ENCODE data around the gene MAST2.
"Not testable (repeated sequence)": the region's sequence is repeated elsewhere in the genome, so short reads cannot be mapped to it uniquely, and the experiment has no call there.

The MAST2 gene

DNA sequence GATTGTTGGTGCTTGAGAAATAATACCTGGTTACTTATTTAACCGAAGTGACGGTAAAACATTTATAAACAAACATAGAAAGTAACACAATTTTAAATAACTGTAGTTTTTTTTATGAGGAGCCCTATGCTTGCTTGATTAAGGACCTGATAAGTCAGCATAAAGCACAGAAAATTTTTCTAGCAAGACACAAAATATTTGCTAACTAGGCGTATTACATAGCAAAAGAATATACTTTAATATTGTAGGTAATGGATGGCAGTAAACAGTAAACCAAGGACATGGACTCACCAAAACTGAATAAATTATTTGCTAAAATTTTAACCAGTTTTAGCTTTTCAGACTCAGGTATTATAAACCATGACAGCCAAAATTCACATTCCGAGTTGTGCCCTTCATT, 90.9 kb downstream of the MAST2 start:
- DNase-seq (ENCODE audit: low read depth): no peak

DNA sequence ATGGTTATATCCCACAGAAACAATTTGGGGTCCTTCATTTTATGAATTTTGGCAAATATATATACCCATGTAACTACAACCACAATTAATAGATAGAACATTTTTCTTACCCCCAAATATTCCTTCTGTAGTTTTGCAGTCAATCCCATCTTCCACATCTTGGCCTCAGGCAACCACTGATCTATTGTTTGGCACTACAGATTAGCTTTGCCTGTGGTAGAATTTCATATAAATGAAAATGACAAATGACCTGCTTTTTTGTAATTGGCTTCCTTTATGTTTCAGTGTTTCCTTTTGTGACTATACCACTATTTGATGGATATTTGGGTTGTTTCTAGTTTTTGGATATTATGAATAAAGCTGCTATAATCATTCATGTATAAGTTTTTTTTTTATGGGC, 91.5 kb downstream of the MAST2 start:
- no peak for DNase-seq (ENCODE audit: low read depth)

DNA sequence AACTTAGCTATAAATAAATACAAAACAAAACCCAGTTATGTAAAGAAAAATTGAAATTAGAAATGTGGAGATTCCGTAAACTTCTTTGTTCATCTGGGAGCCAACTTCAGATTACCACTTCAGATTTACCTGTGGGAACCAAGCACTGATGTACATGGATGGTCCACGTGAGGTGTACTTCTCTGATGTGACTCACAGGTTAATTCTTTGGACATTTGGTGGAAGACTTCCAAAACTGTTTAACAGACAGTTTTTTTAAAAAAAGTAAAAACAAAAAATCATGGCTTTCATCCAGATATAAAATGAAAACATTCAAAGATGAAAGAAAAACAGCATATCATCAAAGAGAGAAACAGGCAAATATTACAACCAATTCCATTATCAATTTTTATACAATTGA, 92.0 kb downstream of the MAST2 start:
- no peak for DNase-seq (ENCODE audit: low read depth)

DNA sequence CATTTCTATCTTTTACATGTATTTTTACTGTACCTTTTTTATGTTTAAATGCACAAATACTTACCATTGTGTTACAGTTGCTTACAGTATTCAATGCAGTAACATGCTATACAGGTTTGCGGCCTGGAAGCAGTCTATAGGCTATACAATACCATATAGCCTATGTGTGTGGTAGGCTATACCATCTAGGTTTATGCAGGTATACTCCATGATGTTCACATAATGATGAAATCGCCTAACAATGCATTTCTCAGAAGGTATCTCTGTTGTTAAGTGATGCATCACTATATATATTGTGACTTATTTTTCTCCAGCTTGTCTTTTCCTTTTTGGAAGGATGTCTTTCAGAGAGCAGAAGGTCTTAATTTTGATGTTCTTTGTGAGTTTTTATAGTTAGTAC, 103.5 kb downstream of the MAST2 start:
- no peak for DNase-seq (ENCODE audit: low read depth)

DNA sequence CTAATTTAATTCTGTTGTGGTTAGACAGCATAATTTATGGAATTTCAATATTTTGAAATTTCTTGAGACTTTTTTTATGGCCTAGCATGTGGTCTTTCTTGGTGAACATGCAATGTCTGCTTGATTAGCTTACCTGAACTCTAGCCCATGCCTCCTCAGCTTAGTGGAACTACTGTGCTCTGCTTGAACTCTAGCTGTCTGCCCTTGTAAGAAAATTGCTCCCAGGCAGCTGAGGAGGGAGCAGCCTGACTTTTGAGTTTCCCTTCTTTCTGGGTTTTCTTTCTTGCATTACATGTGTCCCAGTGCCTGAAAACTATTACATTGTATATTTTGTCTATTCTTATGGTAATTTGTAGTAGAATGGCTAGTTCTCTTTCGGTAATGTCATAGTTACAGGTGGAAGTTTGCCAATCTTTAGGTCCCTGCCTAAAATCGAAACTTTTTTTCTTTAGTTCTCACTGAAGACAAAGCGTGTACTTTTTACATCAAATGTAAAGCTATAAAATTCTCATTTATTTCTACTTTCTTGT, 105.3 kb downstream of the MAST2 start:
- DNase-seq (ENCODE audit: low read depth): no peak

- no peak for DNase-seq (ENCODE audit: low read depth)
These were observed 108.2 kb downstream of the MAST2 start for GRCh38 chr1:45911634-45912033.

- DNase-seq (ENCODE audit: low read depth): no peak
These were observed 109.8 kb downstream of the MAST2 start for GRCh38 chr1:45913183-45913683.

- DNase-seq (ENCODE audit: low read depth): no peak
These were observed 110.5 kb downstream of the MAST2 start for GRCh38 chr1:45913731-45914501.

GRCh38 chr1:45914836-45915235, 111.4 kb downstream of the MAST2 start:
- DNase-seq (ENCODE audit: low read depth): no peak

- no peak for DNase-seq (ENCODE audit: low read depth)
These were observed 119.0 kb downstream of the MAST2 start for GRCh38 chr1:45922374-45922773.

- no peak for DNase-seq (ENCODE audit: low read depth)
These were observed 119.4 kb downstream of the MAST2 start for GRCh38 chr1:45922813-45923212.

DNA sequence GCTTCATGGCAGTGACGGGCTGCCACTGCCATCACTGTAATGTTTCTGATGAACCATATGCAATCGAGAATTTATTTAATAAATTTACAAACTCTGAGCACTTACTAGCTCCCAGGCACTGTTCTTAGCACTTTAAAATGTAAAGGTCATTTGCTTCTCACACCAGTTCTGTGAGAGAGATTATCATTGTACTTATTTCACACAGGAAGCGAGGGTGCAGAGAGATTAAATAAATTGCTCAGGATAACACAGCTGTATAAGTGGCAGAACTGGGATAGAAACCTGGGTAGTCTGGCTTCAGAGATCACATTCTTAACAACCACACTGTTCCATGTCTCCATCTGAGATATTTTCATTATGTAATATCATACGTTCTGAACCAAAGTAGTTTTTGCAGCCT, 119.9 kb downstream of the MAST2 start:
- no peak for DNase-seq (ENCODE audit: low read depth)

- no peak for DNase-seq (ENCODE audit: low read depth)
These were observed 121.3 kb downstream of the MAST2 start for GRCh38 chr1:45924736-45925135.

- DNase-seq (ENCODE audit: low read depth): no peak
These were observed 122.4 kb downstream of the MAST2 start for GRCh38 chr1:45925728-45926287.

GRCh38 chr1:45926330-45926729, 122.9 kb downstream of the MAST2 start:
- DNase-seq (ENCODE audit: low read depth): no peak

GRCh38 chr1:45927231-45927915, 124.0 kb downstream of the MAST2 start:
- not testable (repeated sequence) for DNase-seq (ENCODE audit: low read depth)

DNA sequence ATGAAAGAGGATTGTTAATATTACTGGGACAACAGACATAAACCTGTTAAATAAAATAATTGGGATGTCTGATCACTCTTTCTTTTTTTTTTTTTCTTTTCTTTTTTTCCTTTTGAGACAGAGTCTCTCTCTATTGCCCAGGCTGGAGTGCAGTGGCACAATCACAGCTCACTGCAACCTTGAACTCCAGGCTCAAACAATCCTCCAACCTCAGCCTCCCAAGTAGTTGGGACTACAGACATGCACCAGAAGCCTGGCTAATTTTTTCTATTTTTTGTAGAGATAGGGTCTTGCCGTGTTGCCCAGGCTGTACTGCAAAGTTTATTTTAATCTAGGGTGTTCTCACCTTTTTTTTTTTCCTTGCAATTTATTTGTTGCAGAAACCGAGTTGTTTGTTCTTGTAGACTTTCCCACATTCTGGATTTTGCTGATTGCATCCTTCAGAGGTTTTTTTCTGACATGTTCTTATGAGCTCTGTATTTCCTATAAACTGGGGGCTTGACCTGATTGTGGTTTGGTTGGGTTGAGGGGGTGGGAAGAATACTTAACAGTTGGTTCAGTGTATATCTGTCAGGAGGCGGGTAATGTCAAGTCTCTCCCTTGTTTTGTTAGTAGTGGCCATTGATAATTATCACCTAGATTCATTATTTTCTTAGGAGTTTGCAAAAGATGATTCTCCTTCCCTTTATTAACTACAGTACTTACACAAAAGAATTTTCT, 125.2 kb downstream of the MAST2 start:
- DNase-seq (ENCODE audit: low read depth): no peak

DNA sequence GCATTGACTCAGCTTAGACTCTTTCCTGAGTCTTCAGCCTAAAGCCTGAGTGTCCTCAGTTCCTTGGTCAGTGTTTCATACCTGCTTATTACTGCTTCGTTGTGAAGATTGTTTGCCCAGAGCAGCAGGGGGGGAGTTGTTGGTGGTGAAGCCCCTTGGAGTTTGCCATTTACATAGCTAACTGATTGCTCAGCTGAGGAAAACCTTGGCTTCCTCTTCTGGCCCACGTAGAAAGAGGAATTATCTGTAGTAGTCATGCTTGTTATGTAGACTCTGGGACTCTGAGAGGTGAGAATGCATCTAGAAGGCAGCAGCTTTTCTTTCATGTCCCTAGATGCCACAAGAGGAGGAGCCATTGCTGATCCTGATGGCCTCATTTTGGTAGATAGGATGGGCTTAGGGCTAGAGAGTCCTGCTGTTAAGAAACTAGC, 125.9 kb downstream of the MAST2 start:
- no peak for DNase-seq (ENCODE audit: low read depth)

DNA sequence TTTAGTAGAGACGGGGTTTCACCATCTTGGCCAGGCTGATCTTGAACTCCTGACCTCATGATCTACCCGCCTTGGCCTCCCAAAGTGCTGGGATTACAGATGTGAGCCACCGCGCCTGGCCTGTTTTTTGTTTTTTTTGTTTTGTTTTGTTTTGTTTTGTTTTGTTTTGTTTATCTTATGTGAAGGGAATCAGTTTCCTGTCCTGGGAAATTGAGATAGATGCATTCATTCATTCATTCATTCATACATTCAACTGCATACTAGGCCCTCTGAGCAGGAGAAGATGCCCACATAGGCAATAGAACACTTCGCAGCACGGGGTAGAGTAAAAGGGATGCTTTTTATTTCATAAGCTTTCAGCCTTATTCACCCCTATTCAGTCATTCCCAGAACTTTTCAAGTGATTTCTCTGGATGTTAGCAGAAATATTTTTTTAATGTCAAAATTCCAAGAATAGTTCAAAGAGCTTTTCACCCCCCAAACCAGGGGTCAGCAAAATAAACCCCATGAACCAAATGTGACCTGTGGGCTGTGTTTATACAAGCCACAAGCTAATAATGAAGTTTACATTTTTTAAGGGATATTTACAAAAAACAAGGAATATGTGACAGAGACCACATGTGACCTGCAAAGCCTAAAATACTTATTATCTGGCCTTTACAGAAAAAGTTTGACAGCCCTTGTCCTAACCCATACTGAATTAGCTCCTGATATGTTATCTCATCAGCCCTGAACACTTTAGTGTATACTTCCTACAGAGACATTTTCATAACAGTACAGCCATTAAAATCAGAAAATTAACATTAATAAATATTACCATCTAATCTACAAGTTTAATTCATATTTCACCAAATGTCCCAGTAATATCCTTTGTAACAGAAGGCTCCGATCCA, 127.1 kb downstream of the MAST2 start:
- DNase-seq (ENCODE audit: low read depth): no peak

GRCh38 chr1:45932205-45932604, 128.8 kb downstream of the MAST2 start:
- not testable (repeated sequence) for DNase-seq (ENCODE audit: low read depth)

- no peak for DNase-seq (ENCODE audit: low read depth)
These were observed 131.5 kb downstream of the MAST2 start for GRCh38 chr1:45934947-45935346.
